ENCODE measurements around the gene ANKRD62.

DNA sequence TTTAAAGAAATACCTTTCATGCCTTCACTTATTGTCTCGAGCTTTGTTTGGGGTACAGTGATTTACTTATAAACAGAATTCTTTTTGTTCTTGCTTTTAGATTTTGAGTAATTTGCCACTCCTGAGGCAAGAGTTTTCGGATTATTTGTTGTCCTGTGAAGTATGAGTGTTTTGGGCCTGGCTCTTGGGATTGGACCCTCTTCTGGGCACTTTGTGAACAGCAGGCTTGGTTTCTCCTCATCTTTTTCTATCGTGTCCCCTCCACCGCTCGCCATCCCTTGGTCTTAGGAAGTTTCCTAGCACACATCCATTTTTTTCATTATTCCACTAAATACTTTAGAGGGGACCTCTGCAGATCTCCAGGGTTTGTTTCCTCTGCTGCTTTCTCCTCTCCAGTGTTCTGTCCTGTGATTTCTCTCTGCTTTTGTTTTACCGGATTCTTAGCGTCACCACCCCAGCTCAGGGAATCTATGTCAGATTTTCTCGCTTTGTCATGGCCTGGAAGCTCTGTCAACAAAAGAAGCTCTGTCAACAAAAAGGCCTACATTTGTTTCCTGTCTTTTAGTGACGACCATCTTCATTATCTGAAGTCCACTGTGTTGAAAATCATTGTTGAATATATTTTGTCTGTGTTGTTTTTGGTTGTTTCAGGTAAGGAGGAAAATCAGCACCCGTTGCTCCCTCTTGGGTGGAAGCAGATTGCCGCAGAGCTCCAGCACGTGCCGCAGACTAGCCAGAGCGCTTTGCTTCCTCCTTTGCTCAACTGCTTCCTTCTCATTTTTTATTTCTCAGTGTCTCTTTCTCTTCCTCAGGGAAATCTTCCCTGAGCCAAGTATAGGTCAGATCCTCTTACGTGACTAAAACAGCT, 27.8 kb downstream of the ANKRD62 start:
- TF ChIP-seq POLR2AphosphoS5 (IDR thresholded peaks at IDR 0.05; ENCODE audit: low read depth, low read length), result no peak
- TF ChIP-seq SIN3A (IDR thresholded peaks at IDR 0.05; ENCODE audit: borderline replicate concordance, insufficient read depth, low read length), result no peak

All from PFSK-1 (cell line).